HCT116 (cell line): ENCODE data around the gene KIF26B.

Experiments
- EZH2 ChIP-seq: fragments of 200-600 bp; sonication (generic); IDR thresholded peaks from 2 replicates; pipeline ENCODE4 v1.6.1; 2017; ENCODE audit warnings: antibody characterized with exemption, mixed run types
- EZH2phosphoT487 ChIP-seq: fragments of 200-600 bp; IDR thresholded peaks from 2 replicates; pipeline ENCODE4 v1.6.1; 2018; ENCODE audit warnings: antibody characterized with exemption, borderline replicate concordance
- FOSL1 ChIP-seq: IDR thresholded peaks from 2 replicates; pipeline ENCODE4 v1.6.1; 2012; ENCODE audit warnings: low read depth
- JUND ChIP-seq: IDR thresholded peaks from 2 replicates; pipeline ENCODE4 v1.6.1; 2012
- ZNF274 ChIP-seq: fragments of 200-500 bp; sonication (Bioruptor generic); IDR thresholded peaks from 2 replicates; pipeline ENCODE4 v1.6.1; 2014; ENCODE audit warnings: mild to moderate bottlenecking, low read depth, low read length, inconsistent platforms
- TF ChIP-seq, protein P1 (sequence below), 3 experiments: fragments of 200-600 bp in 1 of 3; sonication (generic) in 1 of 3; IDR thresholded peaks in 2 of 3; conservative IDR thresholded peaks in 1 of 3; 2 replicates each; pipeline ENCODE4 v1.5.1; 2012 to 2017; ENCODE audit warnings: low read depth in 2 of 3, low read length in 2 of 3, antibody characterized with exemption in 1 of 3, borderline replicate concordance in 1 of 3, control low read depth in 1 of 3, mild to moderate bottlenecking in 1 of 3, mixed read lengths in 1 of 3, mixed run types in 1 of 3, moderate library complexity in 1 of 3; ENCODE audit not compliant: insufficient read depth in 1 of 3
- TF ChIP-seq, protein P2 (sequence below): IDR thresholded peaks from 2 replicates; pipeline ENCODE4 v1.6.1; 2011; ENCODE audit warnings: mild to moderate bottlenecking, low read length, moderate library complexity; ENCODE audit not compliant: insufficient replicate concordance; ENCODE audit errors: extremely low read depth

DNA sequence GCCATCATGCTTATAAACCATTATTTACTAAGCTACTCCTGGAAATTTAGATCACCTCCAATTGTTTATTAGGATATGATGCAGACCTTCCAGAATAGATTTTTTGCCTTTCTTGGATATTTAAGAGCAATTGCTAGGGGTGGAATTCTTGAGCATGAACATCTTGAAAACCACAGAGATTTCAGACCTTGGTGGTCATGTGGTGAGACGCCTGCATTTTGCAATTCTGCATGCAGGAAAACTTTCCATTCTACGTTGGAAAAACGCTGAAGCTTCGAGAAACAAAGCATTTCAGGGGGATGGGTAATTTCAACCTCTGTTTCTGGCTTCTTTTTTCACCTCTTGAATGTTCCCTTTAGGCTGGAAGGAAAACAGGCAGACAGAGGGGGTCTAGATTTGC lies 596.3 kb downstream of the KIF26B start:
- TF ChIP-seq, protein P1, sequence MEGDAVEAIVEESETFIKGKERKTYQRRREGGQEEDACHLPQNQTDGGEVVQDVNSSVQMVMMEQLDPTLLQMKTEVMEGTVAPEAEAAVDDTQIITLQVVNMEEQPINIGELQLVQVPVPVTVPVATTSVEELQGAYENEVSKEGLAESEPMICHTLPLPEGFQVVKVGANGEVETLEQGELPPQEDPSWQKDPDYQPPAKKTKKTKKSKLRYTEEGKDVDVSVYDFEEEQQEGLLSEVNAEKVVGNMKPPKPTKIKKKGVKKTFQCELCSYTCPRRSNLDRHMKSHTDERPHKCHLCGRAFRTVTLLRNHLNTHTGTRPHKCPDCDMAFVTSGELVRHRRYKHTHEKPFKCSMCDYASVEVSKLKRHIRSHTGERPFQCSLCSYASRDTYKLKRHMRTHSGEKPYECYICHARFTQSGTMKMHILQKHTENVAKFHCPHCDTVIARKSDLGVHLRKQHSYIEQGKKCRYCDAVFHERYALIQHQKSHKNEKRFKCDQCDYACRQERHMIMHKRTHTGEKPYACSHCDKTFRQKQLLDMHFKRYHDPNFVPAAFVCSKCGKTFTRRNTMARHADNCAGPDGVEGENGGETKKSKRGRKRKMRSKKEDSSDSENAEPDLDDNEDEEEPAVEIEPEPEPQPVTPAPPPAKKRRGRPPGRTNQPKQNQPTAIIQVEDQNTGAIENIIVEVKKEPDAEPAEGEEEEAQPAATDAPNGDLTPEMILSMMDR (IDR thresholded peaks at IDR 0.05 in 2 of 3, conservative IDR thresholded peaks at IDR 0.05 in 1 of 3; ENCODE audit: borderline replicate concordance in 1 of 3, insufficient read depth in 1 of 3, low read depth in 2 of 3, low read length in 2 of 3), result no peak
- TF ChIP-seq, protein P2, sequence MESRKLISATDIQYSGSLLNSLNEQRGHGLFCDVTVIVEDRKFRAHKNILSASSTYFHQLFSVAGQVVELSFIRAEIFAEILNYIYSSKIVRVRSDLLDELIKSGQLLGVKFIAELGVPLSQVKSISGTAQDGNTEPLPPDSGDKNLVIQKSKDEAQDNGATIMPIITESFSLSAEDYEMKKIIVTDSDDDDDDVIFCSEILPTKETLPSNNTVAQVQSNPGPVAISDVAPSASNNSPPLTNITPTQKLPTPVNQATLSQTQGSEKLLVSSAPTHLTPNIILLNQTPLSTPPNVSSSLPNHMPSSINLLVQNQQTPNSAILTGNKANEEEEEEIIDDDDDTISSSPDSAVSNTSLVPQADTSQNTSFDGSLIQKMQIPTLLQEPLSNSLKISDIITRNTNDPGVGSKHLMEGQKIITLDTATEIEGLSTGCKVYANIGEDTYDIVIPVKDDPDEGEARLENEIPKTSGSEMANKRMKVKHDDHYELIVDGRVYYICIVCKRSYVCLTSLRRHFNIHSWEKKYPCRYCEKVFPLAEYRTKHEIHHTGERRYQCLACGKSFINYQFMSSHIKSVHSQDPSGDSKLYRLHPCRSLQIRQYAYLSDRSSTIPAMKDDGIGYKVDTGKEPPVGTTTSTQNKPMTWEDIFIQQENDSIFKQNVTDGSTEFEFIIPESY, result no peak
- TF ChIP-seq EZH2, result no peak
- no peak for TF ChIP-seq JUND
- no peak for TF ChIP-seq EZH2phosphoT487
- TF ChIP-seq ZNF274, result no peak
- no peak for TF ChIP-seq FOSL1
